GM12875 (cell line): ENCODE results near the gene RAB40A.

Experiments used
- H3K4me3 ChIP-seq: one replicate; pipeline ENCODE4 v1.5.1; 2011; ENCODE audit warnings: low read depth, low read length, control low read depth
- TF ChIP-seq, protein P1 (sequence below): IDR thresholded peaks from 2 replicates; pipeline ENCODE4 v1.5.1; 2011; ENCODE audit warnings: low read depth, mild to moderate bottlenecking, control low read depth, inconsistent platforms, low read length, moderate library complexity, borderline replicate concordance; ENCODE audit not compliant: insufficient read depth

Gene RAB40A

DNA sequence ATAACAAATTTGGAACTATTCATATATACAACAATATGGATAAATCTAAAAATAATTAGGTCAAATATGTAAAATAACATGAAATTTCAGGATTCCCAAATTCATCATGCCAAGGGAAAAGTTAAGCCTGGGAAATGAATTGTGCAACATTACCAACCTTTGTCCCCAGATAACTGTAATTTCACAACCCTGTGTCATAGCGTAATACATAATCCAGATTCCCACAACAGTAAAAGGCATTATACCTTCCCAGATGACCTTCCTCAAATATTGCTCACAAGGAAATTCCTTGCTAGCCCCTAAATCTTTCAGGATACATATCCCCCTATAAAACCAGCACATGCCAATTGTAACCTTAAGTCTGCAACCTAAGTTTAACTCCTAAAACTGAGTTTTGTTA, 32.9 kb upstream of the RAB40A start:
- TF ChIP-seq, protein P1, sequence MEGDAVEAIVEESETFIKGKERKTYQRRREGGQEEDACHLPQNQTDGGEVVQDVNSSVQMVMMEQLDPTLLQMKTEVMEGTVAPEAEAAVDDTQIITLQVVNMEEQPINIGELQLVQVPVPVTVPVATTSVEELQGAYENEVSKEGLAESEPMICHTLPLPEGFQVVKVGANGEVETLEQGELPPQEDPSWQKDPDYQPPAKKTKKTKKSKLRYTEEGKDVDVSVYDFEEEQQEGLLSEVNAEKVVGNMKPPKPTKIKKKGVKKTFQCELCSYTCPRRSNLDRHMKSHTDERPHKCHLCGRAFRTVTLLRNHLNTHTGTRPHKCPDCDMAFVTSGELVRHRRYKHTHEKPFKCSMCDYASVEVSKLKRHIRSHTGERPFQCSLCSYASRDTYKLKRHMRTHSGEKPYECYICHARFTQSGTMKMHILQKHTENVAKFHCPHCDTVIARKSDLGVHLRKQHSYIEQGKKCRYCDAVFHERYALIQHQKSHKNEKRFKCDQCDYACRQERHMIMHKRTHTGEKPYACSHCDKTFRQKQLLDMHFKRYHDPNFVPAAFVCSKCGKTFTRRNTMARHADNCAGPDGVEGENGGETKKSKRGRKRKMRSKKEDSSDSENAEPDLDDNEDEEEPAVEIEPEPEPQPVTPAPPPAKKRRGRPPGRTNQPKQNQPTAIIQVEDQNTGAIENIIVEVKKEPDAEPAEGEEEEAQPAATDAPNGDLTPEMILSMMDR, result no peak
- H3K4me3 ChIP-seq, result no peak overlapping the region

DNA sequence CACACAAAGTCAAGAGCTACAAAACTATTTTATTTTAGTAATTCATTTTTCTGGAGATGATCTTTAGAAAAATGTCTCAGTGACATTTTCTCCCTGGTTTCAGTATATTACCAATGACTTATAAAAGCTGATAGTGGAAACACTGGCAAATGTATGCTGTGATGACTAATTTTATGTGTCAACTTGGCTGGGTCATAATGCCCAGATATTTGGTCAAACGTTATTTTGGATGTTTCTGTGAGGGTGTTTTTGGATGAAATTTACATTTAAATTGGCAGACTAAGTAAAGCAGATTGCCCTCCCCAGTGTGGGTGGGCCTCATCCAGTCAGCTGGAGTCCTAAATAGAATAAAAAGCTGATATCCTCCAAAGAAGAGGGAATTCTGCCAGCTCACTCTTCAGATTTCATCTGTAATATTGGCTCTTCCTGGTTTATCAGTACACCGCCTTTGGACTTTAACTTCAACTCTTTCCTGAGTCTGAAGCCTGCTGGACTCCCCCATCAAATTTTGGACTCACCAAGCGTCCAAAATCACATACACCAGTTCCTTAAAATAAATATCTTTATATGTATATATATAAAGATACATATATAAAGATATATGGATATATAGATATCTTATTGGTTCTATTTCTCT, 31.2 kb upstream of the RAB40A start:
- TF ChIP-seq, protein P1, result no peak
- H3K4me3 ChIP-seq, result no peak overlapping the region

DNA sequence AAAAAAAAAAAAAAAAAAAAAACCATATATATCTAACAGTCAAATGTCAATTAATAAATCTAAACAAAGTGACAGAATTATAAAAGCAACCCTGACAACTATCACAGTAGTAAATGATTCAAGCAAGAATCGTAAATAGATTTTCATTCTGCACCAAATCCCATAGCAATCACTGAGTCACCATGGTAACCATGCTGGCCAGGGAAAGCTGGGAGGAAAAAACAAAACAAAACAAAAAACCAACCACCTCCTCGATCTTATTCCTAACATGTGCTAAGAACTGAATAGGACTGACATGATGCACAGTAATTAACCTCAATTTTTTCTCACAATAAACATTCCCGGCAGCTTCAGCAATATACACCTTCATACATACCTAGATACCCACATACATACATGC, 30.6 kb upstream of the RAB40A start:
- TF ChIP-seq, protein P1, result no peak
- no peak overlapping the region for H3K4me3 ChIP-seq

DNA sequence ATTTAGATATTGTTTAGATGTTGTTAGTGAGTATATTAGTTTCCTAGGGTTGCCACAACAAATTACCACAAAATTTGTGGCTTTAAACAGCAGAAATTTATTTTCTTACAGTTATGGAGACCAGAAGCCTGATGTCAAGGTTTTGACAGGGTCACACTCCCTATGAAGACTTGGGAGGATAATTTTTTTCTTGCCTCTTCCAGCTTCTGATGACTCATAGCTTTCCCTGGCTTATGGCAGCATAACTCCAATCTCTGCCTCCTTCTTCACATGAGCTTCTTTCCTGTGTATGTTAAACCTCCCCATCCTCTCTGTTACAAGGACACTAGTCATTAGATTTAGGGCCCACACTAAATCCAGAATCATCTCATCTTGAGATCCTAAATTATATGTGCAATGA, 20.9 kb upstream of the RAB40A start:
- no peak overlapping the region for H3K4me3 ChIP-seq
- TF ChIP-seq, protein P1, result no peak

DNA sequence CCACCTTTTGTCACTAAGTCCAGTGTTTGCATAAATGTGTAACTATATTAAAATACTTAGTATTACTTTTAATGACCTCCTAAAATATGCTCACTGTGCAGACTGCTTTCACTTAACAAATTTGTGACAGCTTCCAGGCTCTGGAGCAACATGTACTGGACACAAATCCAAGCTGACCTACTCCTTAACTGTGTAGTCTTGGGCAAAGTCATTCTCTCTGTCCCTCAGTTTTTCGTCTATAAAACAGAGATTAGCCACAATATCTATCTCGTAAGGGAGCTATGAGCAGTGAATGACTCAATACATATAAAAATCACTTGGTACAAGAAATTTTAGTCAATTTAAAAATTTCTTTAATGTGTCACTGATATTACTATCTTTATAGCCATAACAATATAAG, 20.4 kb upstream of the RAB40A start:
- H3K4me3 ChIP-seq, result no peak overlapping the region
- TF ChIP-seq, protein P1, result no peak

DNA sequence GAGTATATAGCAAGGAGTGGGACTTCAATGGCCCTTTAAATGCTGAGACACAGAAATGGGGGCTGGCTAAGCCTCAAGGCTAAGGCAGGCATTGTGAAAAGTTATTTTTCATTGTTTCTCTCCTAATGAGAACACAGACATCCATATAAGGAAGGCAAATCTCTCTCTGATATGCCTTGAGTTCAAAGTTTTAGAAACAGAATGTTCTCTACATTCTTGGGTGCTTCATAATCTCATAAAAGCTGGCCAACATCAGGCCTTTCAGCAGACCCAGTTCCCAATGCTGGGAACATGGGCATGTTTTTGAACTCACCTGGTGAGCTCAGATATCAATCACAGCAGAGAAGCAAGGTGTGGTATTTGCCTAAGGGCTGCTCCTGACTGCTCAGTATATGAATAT, 19.4 kb upstream of the RAB40A start:
- TF ChIP-seq, protein P1, result no peak
- H3K4me3 ChIP-seq, result no peak overlapping the region

DNA sequence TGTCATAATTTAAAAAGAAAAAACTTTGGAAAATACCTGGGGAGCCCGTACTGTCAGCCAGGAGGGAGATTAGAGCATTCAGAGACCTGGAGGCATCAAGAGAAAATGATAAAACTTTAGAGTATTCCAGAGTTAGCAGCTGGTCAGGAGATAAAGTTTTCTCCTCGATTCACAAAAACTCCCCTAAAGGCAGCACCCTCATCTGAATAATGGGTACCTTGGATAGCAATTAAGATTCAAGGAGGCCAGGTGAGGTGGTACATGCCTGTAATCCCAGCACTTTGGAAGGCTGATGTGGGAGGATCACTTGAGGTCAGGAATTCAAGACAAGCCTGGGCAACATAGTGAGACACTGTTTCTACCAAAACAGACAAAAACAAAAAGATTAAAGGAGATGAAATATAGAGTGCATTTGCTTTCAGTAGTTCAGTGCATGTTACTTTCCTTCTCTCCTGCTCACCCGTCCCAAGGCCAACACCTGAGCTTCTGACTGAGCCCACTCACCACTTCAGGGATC, 18.6 kb upstream of the RAB40A start:
- TF ChIP-seq, protein P1, result no peak
- no peak overlapping the region for H3K4me3 ChIP-seq
